HCT116 (cell line): ENCODE data around the gene RNF183. TPM values are rescaled to one million over a fixed set of nuclear protein-coding genes. Genes with fewer than 3 reads are reported as not detected.

Experiments
- ATAC-seq: fragments of 200-7000 bp; cut with Tn5 transposase; 2 replicates; pipeline ENCODE4 v1.9.1; 2020; ENCODE audit warnings: mild to moderate bottlenecking, moderate library complexity
- BruUV-seq: library from RNA; stranded (reverse); fragments of 400-500 nt; replicated peaks from 2 replicates; lab custom pipeline; 2021; lab: Mats Ljungman, UMichigan
- CTCF ChIA-PET: fragments of 300-600 bp; sonication (Branson Sonifier 250); formaldehyde crosslinking; loops from one replicate; lab custom pipeline; 2021; ENCODE audit warnings: antibody characterized with exemption; lab: Charles Lee
- POLR2A ChIA-PET: fragments of 300-600, 350-600 bp; sonication (Branson Sonifier 250); formaldehyde crosslinking; loops from one replicate; lab custom pipeline; 2021; ENCODE audit warnings: antibody characterized with exemption; lab: Charles Lee
- RAD21 ChIA-PET, 2 experiments: fragments of 300-600 bp; sonication (Branson Sonifier 250); formaldehyde crosslinking; loops; one replicate each; lab custom pipeline; 2023; ENCODE audit warnings: low total read pairs in 2 of 2; ENCODE audit not compliant: uncharacterized antibody in 2 of 2, unreplicated experiment in 2 of 2, low non-redundant PET in 1 of 2; lab: Charles Lee
- DNase-seq: peaks from one replicate; pipeline ENCODE4 v3.0.0-alpha.2; 2010; ENCODE audit warnings: low read depth, low spot score
- H2AFZ ChIP-seq: fragments of 200-600 bp; shearing (Covaris generic), sonication (generic); 2 replicates; pipeline ENCODE4 v1.6.1; 2017; ENCODE audit warnings: low read depth, mixed run types, mixed read lengths, antibody characterized with exemption, low read length; ENCODE audit not compliant: poor library complexity, severe bottlenecking
- H3K27ac ChIP-seq: 2 replicates; pipeline ENCODE4 v1.5.1; 2012; ENCODE audit warnings: low read depth, low read length
- H3K27me3 ChIP-seq: fragments of 200-600 bp; sonication (generic); 2 replicates; pipeline ENCODE4 v1.6.1; 2016; ENCODE audit warnings: mixed run types, low read length, mixed read lengths; ENCODE audit not compliant: insufficient read depth
- H3K36me3 ChIP-seq, 2 experiments: fragments of 200-500 bp in 1 of 2; fragments of 200-600 bp in 1 of 2; sonication (Bioruptor generic) in 1 of 2; sonication (generic) in 1 of 2; 2 replicates each; pipeline versions ENCODE4 v1.5.1 to v1.6.1; 2014 to 2016; ENCODE audit warnings: low read length in 2 of 2, inconsistent platforms in 1 of 2, mixed read lengths in 1 of 2, mixed run types in 1 of 2; ENCODE audit not compliant: insufficient read depth in 2 of 2, control insufficient read depth in 1 of 2
- H3K4me1 ChIP-seq, 2 experiments: fragments of 200-600 bp in 1 of 2; sonication (generic) in 1 of 2; 2 replicates each; pipeline versions ENCODE4 v1.5.1 to v1.6.1; 2012 to 2017; ENCODE audit warnings: low read length in 2 of 2, inconsistent platforms in 1 of 2, mild to moderate bottlenecking in 1 of 2, mixed read lengths in 1 of 2, mixed run types in 1 of 2, moderate library complexity in 1 of 2; ENCODE audit not compliant: insufficient read depth in 2 of 2, control insufficient read depth in 1 of 2
- H3K4me2 ChIP-seq: fragments of 200-600 bp; sonication (generic); 2 replicates; pipeline ENCODE4 v1.6.1; 2017; ENCODE audit warnings: mixed run types, low read length, mixed read lengths
- H3K4me3 ChIP-seq, 2 experiments: fragments of 200-600 bp in 1 of 2; sonication (generic) in 1 of 2; replicated peaks in 1 of 2; 2 replicates each; pipeline ENCODE4 v1.5.1; 2011 to 2016; ENCODE audit warnings: low read length in 2 of 2, control low read depth in 1 of 2, low read depth in 1 of 2, mild to moderate bottlenecking in 1 of 2, mixed read lengths in 1 of 2, mixed run types in 1 of 2
- H3K79me2 ChIP-seq: fragments of 200-600 bp; sonication (generic); 2 replicates; pipeline ENCODE4 v1.6.1; 2017; ENCODE audit warnings: mild to moderate bottlenecking, mixed run types, low read length, moderate library complexity, mixed read lengths; ENCODE audit not compliant: insufficient read depth
- H3K9ac ChIP-seq: fragments of 200-600 bp; sonication (generic); 2 replicates; pipeline ENCODE4 v1.6.1; 2016; ENCODE audit warnings: low read length, mixed read lengths
- H3K9me2 ChIP-seq: fragments of 200-600 bp; sonication (generic), shearing (Covaris generic); 2 replicates; pipeline ENCODE4 v1.6.1; 2017; ENCODE audit warnings: mixed run types, mild to moderate bottlenecking, moderate library complexity; ENCODE audit not compliant: insufficient read depth
- H3K9me3 ChIP-seq, 2 experiments: fragments of 200-500 bp in 1 of 2; fragments of 200-600 bp in 1 of 2; sonication (Bioruptor generic) in 1 of 2; sonication (generic) in 1 of 2; 2 replicates each; pipeline ENCODE4 v1.6.1; 2014 to 2017; ENCODE audit warnings: low read length in 2 of 2, mixed read lengths in 2 of 2, inconsistent platforms in 1 of 2, low read depth in 1 of 2, mild to moderate bottlenecking in 1 of 2, mixed run types in 1 of 2, moderate library complexity in 1 of 2; ENCODE audit not compliant: control insufficient read depth in 1 of 2, insufficient read depth in 1 of 2
- H4K20me1 ChIP-seq: fragments of 200-600 bp; sonication (generic), shearing (Covaris generic); 2 replicates; pipeline ENCODE4 v1.6.1; 2017; ENCODE audit warnings: mixed run types, mild to moderate bottlenecking, moderate library complexity; ENCODE audit not compliant: insufficient read depth
- CEBPB ChIP-seq: IDR thresholded peaks from 2 replicates; pipeline ENCODE4 v1.6.1; 2012; ENCODE audit warnings: low read depth
- EGR1 ChIP-seq: IDR thresholded peaks from 2 replicates; pipeline ENCODE4 v1.6.1; 2012; ENCODE audit warnings: low read depth
- EZH2 ChIP-seq: fragments of 200-600 bp; sonication (generic); IDR thresholded peaks from 2 replicates; pipeline ENCODE4 v1.6.1; 2017; ENCODE audit warnings: antibody characterized with exemption, mixed run types
- FOSL1 ChIP-seq: IDR thresholded peaks from 2 replicates; pipeline ENCODE4 v1.6.1; 2012; ENCODE audit warnings: low read depth
- POLR2A ChIP-seq: IDR thresholded peaks from 2 replicates; pipeline ENCODE4 v1.7.0; 2011; ENCODE audit warnings: borderline replicate concordance; ENCODE audit not compliant: insufficient read depth, insufficient read length; ENCODE audit errors: extremely low read depth
- POLR2AphosphoS5 ChIP-seq: IDR thresholded peaks from 2 replicates; pipeline ENCODE4 v1.6.1; 2011; ENCODE audit warnings: mild to moderate bottlenecking, low read depth, low read length, moderate library complexity
- RAD21 ChIP-seq: IDR thresholded peaks from 2 replicates; pipeline ENCODE4 v1.6.1; 2012; ENCODE audit warnings: low read depth, mild to moderate bottlenecking
- REST ChIP-seq: IDR thresholded peaks from 2 replicates; pipeline ENCODE4 v1.6.1; 2012; ENCODE audit warnings: low read depth
- SP1 ChIP-seq: IDR thresholded peaks from 2 replicates; pipeline ENCODE4 v1.6.1; 2012; ENCODE audit warnings: low read depth
- SRF ChIP-seq: IDR thresholded peaks from 2 replicates; pipeline ENCODE4 v1.6.1; 2012; ENCODE audit warnings: low read depth
- TCF7L2 ChIP-seq: IDR thresholded peaks from 2 replicates; pipeline ENCODE4 v1.7.0; 2011; ENCODE audit warnings: borderline replicate concordance, inconsistent platforms; ENCODE audit not compliant: insufficient read depth, insufficient read length; ENCODE audit errors: extremely low read depth
- YY1 ChIP-seq: IDR thresholded peaks from 2 replicates; pipeline ENCODE4 v1.6.1; 2011; ENCODE audit warnings: low read length, low read depth, moderate library complexity, mild to moderate bottlenecking; ENCODE audit not compliant: insufficient replicate concordance; ENCODE audit errors: extremely low read depth
- ZBTB33 ChIP-seq: IDR thresholded peaks from 2 replicates; pipeline ENCODE4 v1.6.1; 2011; ENCODE audit warnings: mild to moderate bottlenecking, low read length, moderate library complexity; ENCODE audit not compliant: insufficient replicate concordance; ENCODE audit errors: extremely low read depth
- ZNF274 ChIP-seq: fragments of 200-500 bp; sonication (Bioruptor generic); IDR thresholded peaks from 2 replicates; pipeline ENCODE4 v1.6.1; 2014; ENCODE audit warnings: mild to moderate bottlenecking, low read depth, low read length, inconsistent platforms
- intact Hi-C: fragments of 100-400 bp; cut with micrococcal nuclease; formaldehyde crosslinking; loops from 2 replicates; pipeline ENCODE4 v1.10.0; 2022
- total RNA-seq: library from RNA; stranded (reverse); gene quantifications from one replicate; pipeline ENCODE4 v1.2.1, GENCODE V29; 2021; ENCODE audit not compliant: unreplicated experiment

Gene RNF183
- total RNA-seq, 1 experiment from 2014 or later = 0.12 TPM

- ATAC-seq = no peak
- no peak for TF ChIP-seq POLR2AphosphoS5
- no peak for TF ChIP-seq TCF7L2
- no peak for TF ChIP-seq CEBPB
- TF ChIP-seq SRF = no peak
- TF ChIP-seq EZH2 = no peak
- TF ChIP-seq YY1 = no peak
- TF ChIP-seq SP1 = no peak
- no peak for TF ChIP-seq RAD21
- TF ChIP-seq ZNF274 = no peak
- TF ChIP-seq ZBTB33 = no peak
- TF ChIP-seq FOSL1 = no peak
- no peak for TF ChIP-seq POLR2A
- no peak for TF ChIP-seq EGR1
- no peak for TF ChIP-seq REST
These were observed 33.8 kb downstream of the RNF183 start for GRCh38 chr9:113269355-113269754.

More at GRCh38 chr9:113269355-113269754, 33.8 kb downstream of the RNF183 start:
- no peak overlapping the region for H3K4me3 ChIP-seq
- H3K4me1 ChIP-seq = peaks cover 0 to 5% of the 10 kb centered on the region in 2 experiments; a peak in 2 of 4 replicates
- H3K27me3 ChIP-seq = no peaks in the 10 kb centered on the region
- ChIA-PET POLR2A (no interaction called here), CTCF (no interaction called here), RAD21 (no interaction called here)
- BruUV-seq = no TSS peak
- H4K20me1 ChIP-seq = no peaks in the 10 kb centered on the region
- no peaks in the 10 kb centered on the region for H3K9me3 ChIP-seq
- no peak for DNase-seq
- no peak overlapping the region for H3K4me2 ChIP-seq
- H3K9ac ChIP-seq = no peak overlapping the region
- peaks cover 21 to 23% of the 10 kb centered on the region in 2 experiments; a peak in 3 of 4 replicates for H3K36me3 ChIP-seq
- intact Hi-C loops = no loop called here
- peaks cover 11% of the 10 kb centered on the region for H3K79me2 ChIP-seq
- H2AFZ ChIP-seq = no peak overlapping the region
- H3K9me2 ChIP-seq = no peaks in the 10 kb centered on the region
- H3K27ac ChIP-seq = no peak overlapping the region
